Endothelial cell of umbilical vein (primary cell): ENCODE measurements around the gene CCSER1. TPM values are rescaled to one million over a fixed set of nuclear protein-coding genes. Genes with fewer than 3 reads are reported as not detected.

ENCODE experiments used
- BruUV-seq: library from RNA; stranded (reverse); fragments of 400-500 nt; replicated peaks from 2 replicates; lab custom pipeline; 2021; lab: Mats Ljungman, UMichigan
- CTCF ChIA-PET: fragments of 300-600, 350-600 bp; sonication (Branson Sonifier 250); formaldehyde crosslinking; loops from one replicate; lab custom pipeline; 2021; ENCODE audit warnings: antibody characterized with exemption, inconsistent platforms; lab: Charles Lee
- POLR2A ChIA-PET: fragments of 300-600, 350-600 bp; sonication (Branson Sonifier 250); formaldehyde crosslinking; loops from one replicate; lab custom pipeline; 2021; ENCODE audit warnings: antibody characterized with exemption, inconsistent platforms; lab: Charles Lee
- DNase-seq: peaks from one replicate; pipeline ENCODE4 v3.0.0-alpha.2; 2011; ENCODE audit warnings: low read depth, low spot score
- FAIRE-seq: peaks from 2 replicates; lab custom pipeline; 2011; peaks lifted over from hg19 to GRCh38; lab: Jason Lieb, UNC
- H2AFZ ChIP-seq: 2 replicates; pipeline ENCODE4 v1.6.0; 2012; ENCODE audit warnings: low read depth, low read length, control low read depth, inconsistent platforms
- H3K27ac ChIP-seq: 2 replicates; pipeline ENCODE4 v1.5.1; 2011; ENCODE audit warnings: low read depth, mild to moderate bottlenecking, control low read depth, low read length, moderate library complexity; ENCODE audit not compliant: insufficient read depth
- H3K27me3 ChIP-seq, 2 experiments: 2 replicates each; pipeline versions ENCODE4 v1.6.0 to v1.6.1; 2011; ENCODE audit warnings: low read length in 2 of 2, mixed read lengths in 1 of 2; ENCODE audit not compliant: control insufficient read depth in 2 of 2, insufficient read depth in 2 of 2
- H3K36me3 ChIP-seq, 2 experiments: 2 replicates in 1 of 2; 3 replicates in 1 of 2; pipeline ENCODE4 v1.5.1; 2011; ENCODE audit warnings: low read length in 2 of 2, mild to moderate bottlenecking in 1 of 2, moderate library complexity in 1 of 2; ENCODE audit not compliant: control insufficient read depth in 2 of 2, insufficient read depth in 2 of 2; ENCODE audit errors: extremely low read depth in 1 of 2
- H3K4me1 ChIP-seq: 3 replicates; pipeline ENCODE4 v1.5.1; 2011; ENCODE audit warnings: mild to moderate bottlenecking, low read length; ENCODE audit not compliant: control insufficient read depth, insufficient read depth; ENCODE audit errors: extremely low read depth
- H3K4me2 ChIP-seq: 2 replicates; pipeline ENCODE4 v1.6.1; 2011; ENCODE audit warnings: low read length, control low read depth, mixed read lengths; ENCODE audit not compliant: insufficient read depth
- H3K4me3 ChIP-seq, 3 experiments: fragments of 200-600 bp in 1 of 3; sonication (generic), shearing (Covaris generic) in 1 of 3; replicated peaks in 1 of 3; 2 replicates each; pipeline ENCODE4 v1.5.1; 2011 to 2016; ENCODE audit warnings: control low read depth in 3 of 3, low read length in 3 of 3, mild to moderate bottlenecking in 2 of 3, inconsistent platforms in 1 of 3, low read depth in 1 of 3, moderate library complexity in 1 of 3; ENCODE audit not compliant: insufficient read depth in 1 of 3
- H3K79me2 ChIP-seq: 2 replicates; pipeline ENCODE4 v1.6.0; 2012; ENCODE audit warnings: low read length, inconsistent platforms; ENCODE audit not compliant: control insufficient read depth, insufficient read depth
- H3K9ac ChIP-seq: replicated peaks from 2 replicates; pipeline ENCODE3; 2011; ENCODE audit warnings: low read length, control low read depth; ENCODE audit not compliant: insufficient read depth; ENCODE audit errors: extremely low read depth
- H3K9me1 ChIP-seq: replicated peaks from 3 replicates; pipeline ENCODE4 v1.6.0; 2011; ENCODE audit warnings: mild to moderate bottlenecking, low read length; ENCODE audit not compliant: control insufficient read depth, insufficient read depth; ENCODE audit errors: extremely low read depth
- H3K9me3 ChIP-seq: replicated peaks from 2 replicates; pipeline ENCODE4 v1.5.1; 2012; ENCODE audit warnings: low read length, inconsistent platforms; ENCODE audit not compliant: control insufficient read depth, insufficient read depth
- H4K20me1 ChIP-seq: replicated peaks from 2 replicates; pipeline ENCODE3; 2011; ENCODE audit warnings: mild to moderate bottlenecking, low read length; ENCODE audit not compliant: control insufficient read depth, insufficient read depth; ENCODE audit errors: extremely low read depth
- EZH2 ChIP-seq: IDR thresholded peaks from 2 replicates; pipeline ENCODE4 v1.6.1; 2012; ENCODE audit warnings: borderline replicate concordance, low read depth, mild to moderate bottlenecking, moderate library complexity, low read length, inconsistent platforms; ENCODE audit not compliant: severe bottlenecking
- FOS ChIP-seq: IDR thresholded peaks from 2 replicates; pipeline ENCODE4 v1.6.1; 2011; ENCODE audit warnings: mild to moderate bottlenecking, low read length, moderate library complexity, borderline replicate concordance; ENCODE audit not compliant: insufficient read depth
- GATA2 ChIP-seq: IDR thresholded peaks from 2 replicates; pipeline ENCODE4 v1.7.0; 2011; ENCODE audit warnings: low read depth, mild to moderate bottlenecking, moderate library complexity, mixed read lengths, low read length; ENCODE audit not compliant: insufficient read length, insufficient read depth
- JUN ChIP-seq: IDR thresholded peaks from 2 replicates; pipeline ENCODE4 v1.6.1; 2011; ENCODE audit warnings: borderline replicate concordance, low read depth; ENCODE audit not compliant: insufficient read length, insufficient read depth
- MYC ChIP-seq: IDR thresholded peaks from one replicate; pipeline ENCODE4 v1.6.1; 2011; ENCODE audit warnings: mild to moderate bottlenecking, low read depth, low read length
- POLR2A ChIP-seq: IDR thresholded peaks from 2 replicates; pipeline ENCODE4 v1.6.1; 2012; ENCODE audit warnings: low read depth, mild to moderate bottlenecking, control low read depth, low read length
- POLR2AphosphoS5 ChIP-seq: IDR thresholded peaks from 2 replicates; pipeline ENCODE4 v1.6.1; 2012; ENCODE audit warnings: low read depth, mild to moderate bottlenecking, control low read depth, low read length, moderate library complexity; ENCODE audit not compliant: insufficient read depth
- dilution Hi-C: fragments of 300-500 bp; cut with MboI; formaldehyde crosslinking; loops from one replicate; pipeline ENCODE4 v1.15.0; 2019; ENCODE audit warnings: low sequenced_read_pairs; ENCODE audit not compliant: extremely low pct_ligation_motif_present
- intact Hi-C: fragments of 100-400 bp; cut with micrococcal nuclease; formaldehyde crosslinking; loops from one replicate; pipeline ENCODE4 v1.10.0; 2022
- polyA plus RNA-seq, 4 experiments: library from polyadenylated mRNA; depleted of rRNA in 3 of 4; stranded (reverse) in 3 of 4; unstranded in 1 of 4; fragments of >200 nt; gene quantifications; 2 replicates each; pipeline versions ENCODE4 v1.2.1 to v1.2.3, GENCODE V29; 2011 to 2012; ENCODE audit warnings: missing spikeins in 1 of 4
- total RNA-seq: library from RNA; stranded (reverse); gene quantifications from 2 replicates; pipeline ENCODE4 v1.2.3, GENCODE V29; 2021
- TF ChIP-seq, protein P1 (sequence below): IDR thresholded peaks from 2 replicates; pipeline ENCODE4 v1.6.1; 2011; ENCODE audit not compliant: insufficient read depth, insufficient read length
- TF ChIP-seq, protein P2 (sequence below), 2 donors: IDR thresholded peaks; 1 replicate in 1 of 2; 2 replicates in 1 of 2; pipeline ENCODE4 v1.5.1; 2011; ENCODE audit warnings: low read length in 2 of 2, mild to moderate bottlenecking in 2 of 2, moderate library complexity in 2 of 2, control low read depth in 1 of 2, inconsistent platforms in 1 of 2, low read depth in 1 of 2; ENCODE audit not compliant: insufficient read depth in 1 of 2; ENCODE audit errors: extremely low read depth in 1 of 2

CCSER1 gene
- total and polyA plus RNA-seq, 2 donors (not counting 3 experiments of a cell fraction or from before 2014, with no cell fraction given): 0.11 to 1.8 TPM

DNA sequence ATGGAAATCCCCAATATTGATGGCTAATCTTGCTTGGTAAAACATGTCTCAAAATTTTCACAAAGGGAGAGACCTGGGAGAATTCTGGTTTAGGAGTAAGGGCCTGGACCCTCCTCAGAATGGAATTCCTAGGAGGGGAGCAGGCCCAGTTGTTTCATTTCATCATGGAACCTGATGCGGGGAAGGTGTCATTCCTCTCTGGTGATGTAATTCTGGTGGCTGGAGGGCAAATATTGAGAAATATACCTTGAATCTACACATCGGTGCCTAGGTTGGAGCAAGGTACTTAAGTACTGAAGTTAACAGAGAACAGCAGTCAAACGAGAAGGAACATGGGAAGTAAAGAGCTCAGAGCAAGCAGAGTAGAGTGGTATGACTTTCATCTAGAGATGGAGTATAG, 23.2 kb upstream of the CCSER1 start:
- H3K9me1 ChIP-seq: no peaks in the 10 kb centered on the region
- H3K79me2 ChIP-seq: no peaks in the 10 kb centered on the region
- H3K4me3 ChIP-seq: no peak overlapping the region
- BruUV-seq: no TSS peak
- H3K4me2 ChIP-seq: no peak overlapping the region
- CTCF ChIA-PET: interaction anchor here (1.3 kb wide), 1 partner anchor 35 kb away, joined by 3 read pairs; no protein-coding TSS in a partner anchor
- H3K9me3 ChIP-seq: no peaks in the 10 kb centered on the region
- H3K4me1 ChIP-seq: no peaks in the 10 kb centered on the region
- H3K36me3 ChIP-seq: no peaks in the 10 kb centered on the region
- dilution Hi-C loops (no loop called here), intact Hi-C loops (no loop called here)
- no peaks in the 10 kb centered on the region for H3K27me3 ChIP-seq
- no peak overlapping the region for H2AFZ ChIP-seq
- no peak overlapping the region for H3K27ac ChIP-seq
- TF ChIP-seq FOS (no peak), EZH2 (no peak), GATA2 (no peak), MYC (no peak), POLR2AphosphoS5 (no peak), POLR2A (no peak), JUN (no peak)
- TF ChIP-seq, protein P1, sequence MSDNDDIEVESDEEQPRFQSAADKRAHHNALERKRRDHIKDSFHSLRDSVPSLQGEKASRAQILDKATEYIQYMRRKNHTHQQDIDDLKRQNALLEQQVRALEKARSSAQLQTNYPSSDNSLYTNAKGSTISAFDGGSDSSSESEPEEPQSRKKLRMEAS: no peak
- TF ChIP-seq, protein P2, sequence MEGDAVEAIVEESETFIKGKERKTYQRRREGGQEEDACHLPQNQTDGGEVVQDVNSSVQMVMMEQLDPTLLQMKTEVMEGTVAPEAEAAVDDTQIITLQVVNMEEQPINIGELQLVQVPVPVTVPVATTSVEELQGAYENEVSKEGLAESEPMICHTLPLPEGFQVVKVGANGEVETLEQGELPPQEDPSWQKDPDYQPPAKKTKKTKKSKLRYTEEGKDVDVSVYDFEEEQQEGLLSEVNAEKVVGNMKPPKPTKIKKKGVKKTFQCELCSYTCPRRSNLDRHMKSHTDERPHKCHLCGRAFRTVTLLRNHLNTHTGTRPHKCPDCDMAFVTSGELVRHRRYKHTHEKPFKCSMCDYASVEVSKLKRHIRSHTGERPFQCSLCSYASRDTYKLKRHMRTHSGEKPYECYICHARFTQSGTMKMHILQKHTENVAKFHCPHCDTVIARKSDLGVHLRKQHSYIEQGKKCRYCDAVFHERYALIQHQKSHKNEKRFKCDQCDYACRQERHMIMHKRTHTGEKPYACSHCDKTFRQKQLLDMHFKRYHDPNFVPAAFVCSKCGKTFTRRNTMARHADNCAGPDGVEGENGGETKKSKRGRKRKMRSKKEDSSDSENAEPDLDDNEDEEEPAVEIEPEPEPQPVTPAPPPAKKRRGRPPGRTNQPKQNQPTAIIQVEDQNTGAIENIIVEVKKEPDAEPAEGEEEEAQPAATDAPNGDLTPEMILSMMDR (IDR thresholded peaks at IDR 0.05; ENCODE audit: extremely low read depth in 1 of 2, insufficient read depth in 1 of 2, low read depth in 1 of 2, low read length in 2 of 2): no peak
- DNase-seq (no peak), FAIRE-seq (no peak)
- H3K9ac ChIP-seq: no peak overlapping the region
- H4K20me1 ChIP-seq: no peaks in the 10 kb centered on the region
- POLR2A ChIA-PET: no interaction called here
